Measurements from ENCODE around the gene ABLIM2. TPM values are rescaled to one million over a fixed set of nuclear protein-coding genes. Genes with fewer than 3 reads are reported as not detected.

The ABLIM2 gene
- total and polyA plus RNA-seq, 2 experiments from 2014 or later = 1.5 to 4.3 TPM

DNA sequence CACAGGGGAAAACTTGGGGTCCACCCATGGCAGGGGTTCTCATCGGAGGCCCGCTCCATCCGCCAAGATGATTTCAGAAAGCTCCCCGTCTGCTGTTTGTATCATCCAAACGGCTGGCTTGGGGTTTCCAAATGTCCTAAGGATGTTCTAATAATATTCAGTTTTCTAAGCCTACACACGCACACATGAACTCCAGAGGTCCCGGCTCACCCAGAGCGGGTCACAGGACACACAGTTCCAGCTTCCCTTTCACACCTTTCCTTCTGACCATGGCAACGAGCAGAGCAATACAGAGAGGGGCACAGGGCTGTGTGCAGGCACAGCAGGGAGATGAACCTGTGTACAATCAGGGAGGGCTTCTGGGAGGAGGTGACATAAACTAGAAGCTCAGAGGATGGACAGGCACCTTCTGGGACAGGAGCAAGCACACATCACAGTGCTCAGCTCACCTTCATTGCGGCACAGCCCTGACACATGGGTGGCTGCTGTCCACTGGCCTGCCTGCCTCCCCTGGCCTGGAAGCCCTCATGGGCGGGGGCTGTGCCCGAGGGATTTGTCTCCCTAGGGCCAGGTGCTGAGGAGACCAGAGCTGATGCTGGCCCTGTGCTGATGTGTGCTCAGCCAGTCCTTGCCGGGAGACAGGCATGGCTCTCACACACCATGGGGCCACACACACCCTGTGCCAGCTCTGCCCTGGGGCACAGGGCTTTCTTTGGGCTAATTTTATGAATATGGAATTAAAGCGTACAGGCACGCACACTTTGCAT is 44.8 kb downstream of the ABLIM2 start:
- Histone ChIP-seq H3K36me3 (ENCODE audit: insufficient read depth) (no peaks in the 10 kb centered on the region), H3K27ac (ENCODE audit: low read depth) (no peak overlapping the region), H3K27me3 (ENCODE audit: insufficient read depth) (no peaks in the 10 kb centered on the region), H3K9me2 (ENCODE audit: insufficient read depth) (peaks cover 2% of the 10 kb centered on the region; the same call in 1 of the 2 replicates), H3F3A (replicated peaks; ENCODE audit: low read depth) (no peaks in the 10 kb centered on the region), H3K4me1 (ENCODE audit: insufficient read depth) (peaks cover 26% of the 10 kb centered on the region), H4K20me1 (replicated peaks; ENCODE audit: insufficient read depth) (no peaks in the 10 kb centered on the region), H3K79me2 (replicated peaks; ENCODE audit: insufficient read depth) (no peaks in the 10 kb centered on the region), H3K4me3 (no peak overlapping the region), H2AFZ (no peak overlapping the region), H3K4me2 (no peak overlapping the region)
- Mint-ChIP-seq H3K27me3 (ENCODE audit: insufficient read depth, low read depth, poor library complexity) (peaks cover 22% of the 10 kb centered on the region), H3K27ac (no peak overlapping the region), H3K4me3 (no peak overlapping the region), H3K36me3 (ENCODE audit: low read depth) (peaks cover 4% of the 10 kb centered on the region; the same call in 2 of the 3 replicates), H3K9me3 (peaks cover 4% of the 10 kb centered on the region; the same call in 1 of the 3 replicates), H3K4me1 (peaks cover 34% of the 10 kb centered on the region)
- ATAC-seq = no peak
- no peak for DNase-seq (ENCODE audit: low spot score)
- TF ChIP-seq CTCF (conservative IDR thresholded peaks at IDR 0.05; ENCODE audit: low read depth in 2 of 2) (no peak), ZNF114 (CRISPR knock-in tag; IDR thresholded peaks at IDR 0.05) (no peak)
- TF ChIP-seq, protein P1, sequence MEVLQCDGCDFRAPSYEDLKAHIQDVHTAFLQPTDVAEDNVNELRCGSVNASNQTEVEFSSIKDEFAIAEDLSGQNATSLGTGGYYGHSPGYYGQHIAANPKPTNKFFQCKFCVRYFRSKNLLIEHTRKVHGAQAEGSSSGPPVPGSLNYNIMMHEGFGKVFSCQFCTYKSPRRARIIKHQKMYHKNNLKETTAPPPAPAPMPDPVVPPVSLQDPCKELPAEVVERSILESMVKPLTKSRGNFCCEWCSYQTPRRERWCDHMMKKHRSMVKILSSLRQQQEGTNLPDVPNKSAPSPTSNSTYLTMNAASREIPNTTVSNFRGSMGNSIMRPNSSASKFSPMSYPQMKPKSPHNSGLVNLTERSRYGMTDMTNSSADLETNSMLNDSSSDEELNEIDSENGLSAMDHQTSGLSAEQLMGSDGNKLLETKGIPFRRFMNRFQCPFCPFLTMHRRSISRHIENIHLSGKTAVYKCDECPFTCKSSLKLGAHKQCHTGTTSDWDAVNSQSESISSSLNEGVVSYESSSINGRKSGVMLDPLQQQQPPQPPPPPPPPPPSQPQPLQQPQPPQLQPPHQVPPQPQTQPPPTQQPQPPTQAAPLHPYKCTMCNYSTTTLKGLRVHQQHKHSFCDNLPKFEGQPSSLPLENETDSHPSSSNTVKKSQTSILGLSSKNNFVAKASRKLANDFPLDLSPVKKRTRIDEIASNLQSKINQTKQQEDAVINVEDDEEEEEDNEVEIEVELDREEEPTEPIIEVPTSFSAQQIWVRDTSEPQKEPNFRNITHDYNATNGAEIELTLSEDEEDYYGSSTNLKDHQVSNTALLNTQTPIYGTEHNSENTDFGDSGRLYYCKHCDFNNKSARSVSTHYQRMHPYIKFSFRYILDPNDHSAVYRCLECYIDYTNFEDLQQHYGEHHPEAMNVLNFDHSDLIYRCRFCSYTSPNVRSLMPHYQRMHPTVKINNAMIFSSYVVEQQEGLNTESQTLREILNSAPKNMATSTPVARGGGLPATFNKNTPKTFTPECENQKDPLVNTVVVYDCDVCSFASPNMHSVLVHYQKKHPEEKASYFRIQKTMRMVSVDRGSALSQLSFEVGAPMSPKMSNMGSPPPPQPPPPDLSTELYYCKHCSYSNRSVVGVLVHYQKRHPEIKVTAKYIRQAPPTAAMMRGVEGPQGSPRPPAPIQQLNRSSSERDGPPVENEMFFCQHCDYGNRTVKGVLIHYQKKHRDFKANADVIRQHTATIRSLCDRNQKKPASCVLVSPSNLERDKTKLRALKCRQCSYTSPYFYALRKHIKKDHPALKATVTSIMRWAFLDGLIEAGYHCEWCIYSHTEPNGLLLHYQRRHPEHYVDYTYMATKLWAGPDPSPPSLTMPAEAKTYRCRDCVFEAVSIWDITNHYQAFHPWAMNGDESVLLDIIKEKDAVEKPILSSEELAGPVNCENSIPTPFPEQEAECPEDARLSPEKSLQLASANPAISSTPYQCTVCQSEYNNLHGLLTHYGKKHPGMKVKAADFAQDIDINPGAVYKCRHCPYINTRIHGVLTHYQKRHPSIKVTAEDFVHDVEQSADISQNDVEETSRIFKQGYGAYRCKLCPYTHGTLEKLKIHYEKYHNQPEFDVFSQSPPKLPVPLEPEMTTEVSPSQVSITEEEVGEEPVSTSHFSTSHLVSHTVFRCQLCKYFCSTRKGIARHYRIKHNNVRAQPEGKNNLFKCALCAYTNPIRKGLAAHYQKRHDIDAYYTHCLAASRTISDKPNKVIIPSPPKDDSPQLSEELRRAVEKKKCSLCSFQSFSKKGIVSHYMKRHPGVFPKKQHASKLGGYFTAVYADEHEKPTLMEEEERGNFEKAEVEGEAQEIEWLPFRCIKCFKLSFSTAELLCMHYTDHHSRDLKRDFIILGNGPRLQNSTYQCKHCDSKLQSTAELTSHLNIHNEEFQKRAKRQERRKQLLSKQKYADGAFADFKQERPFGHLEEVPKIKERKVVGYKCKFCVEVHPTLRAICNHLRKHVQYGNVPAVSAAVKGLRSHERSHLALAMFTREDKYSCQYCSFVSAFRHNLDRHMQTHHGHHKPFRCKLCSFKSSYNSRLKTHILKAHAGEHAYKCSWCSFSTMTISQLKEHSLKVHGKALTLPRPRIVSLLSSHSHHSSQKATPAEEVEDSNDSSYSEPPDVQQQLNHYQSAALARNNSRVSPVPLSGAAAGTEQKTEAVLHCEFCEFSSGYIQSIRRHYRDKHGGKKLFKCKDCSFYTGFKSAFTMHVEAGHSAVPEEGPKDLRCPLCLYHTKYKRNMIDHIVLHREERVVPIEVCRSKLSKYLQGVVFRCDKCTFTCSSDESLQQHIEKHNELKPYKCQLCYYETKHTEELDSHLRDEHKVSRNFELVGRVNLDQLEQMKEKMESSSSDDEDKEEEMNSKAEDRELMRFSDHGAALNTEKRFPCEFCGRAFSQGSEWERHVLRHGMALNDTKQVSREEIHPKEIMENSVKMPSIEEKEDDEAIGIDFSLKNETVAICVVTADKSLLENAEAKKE (CRISPR knock-in tag; IDR thresholded peaks at IDR 0.05) = no peak
